ENCODE measurements around the gene ZDHHC7.
"Not testable (repeated sequence)": the region's sequence is repeated elsewhere in the genome, so short reads cannot be mapped to it uniquely, and the experiment has no call there.

The ZDHHC7 gene

DNA sequence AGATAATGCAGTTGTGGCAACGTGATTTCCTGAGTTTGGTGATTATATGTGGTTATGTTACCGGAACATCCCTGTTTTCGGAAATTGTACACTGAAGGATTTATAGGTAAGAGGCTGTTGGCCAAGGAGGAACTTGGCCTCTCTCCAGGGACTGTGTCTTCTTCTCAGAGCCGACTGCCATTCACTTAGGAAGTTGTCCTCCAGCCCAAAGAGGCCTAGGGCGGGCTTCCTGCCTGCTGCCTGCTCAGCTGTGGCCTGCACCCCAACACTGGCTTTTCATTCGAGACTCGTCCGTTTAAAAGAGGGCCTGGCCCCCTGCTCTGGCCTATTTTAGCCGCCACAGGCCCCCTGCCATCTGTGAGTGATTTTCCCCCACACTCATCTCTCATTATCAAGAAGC is 64.3 kb downstream of the ZDHHC7 start:
- in situ Hi-C loops (cut with HindIII; ENCODE audit: low sequenced_read_pairs): no loop called here

DNA sequence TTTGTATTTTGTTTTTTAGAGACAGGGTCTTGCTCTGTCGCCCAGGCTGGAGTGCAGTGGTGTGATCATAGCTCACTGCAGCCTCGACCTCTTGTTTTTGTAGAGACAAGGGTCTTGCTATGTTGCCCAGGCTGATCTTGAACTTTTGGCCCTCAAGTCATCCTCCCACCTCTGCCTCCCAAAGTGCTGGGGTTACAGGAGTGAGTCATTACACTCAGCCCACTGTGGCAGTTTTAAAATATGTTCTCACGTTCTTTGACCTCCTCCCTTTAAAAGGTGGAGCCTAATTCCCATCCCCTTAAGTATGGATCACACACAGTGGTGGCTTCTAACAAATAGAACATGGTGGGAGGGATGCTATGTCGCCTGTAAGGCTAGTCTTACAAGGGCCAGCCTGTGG is 67.7 kb downstream of the ZDHHC7 start:
- in situ Hi-C loops (cut with HindIII; ENCODE audit: low sequenced_read_pairs): no loop called here

DNA sequence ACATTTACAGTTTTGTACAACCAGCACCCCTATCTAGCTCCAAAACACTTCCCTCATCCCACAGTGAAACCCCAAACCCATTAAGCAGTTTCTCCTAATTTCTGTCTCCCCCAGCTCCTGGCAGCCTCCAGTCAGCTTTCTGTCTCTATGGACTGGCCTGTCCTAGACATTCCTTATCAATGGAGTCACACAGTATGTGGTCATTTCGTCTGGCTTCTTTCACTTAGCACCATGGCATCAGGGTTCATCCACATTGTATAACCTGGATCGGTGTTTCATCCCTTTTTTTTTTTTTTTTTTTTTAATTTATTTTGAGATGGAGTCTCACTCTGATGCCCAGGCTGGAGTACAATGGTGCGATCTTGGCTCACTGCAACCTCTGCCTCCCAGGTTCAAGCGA is 68.5 kb downstream of the ZDHHC7 start:
- in situ Hi-C loops (cut with HindIII; ENCODE audit: low sequenced_read_pairs): no loop called here

DNA sequence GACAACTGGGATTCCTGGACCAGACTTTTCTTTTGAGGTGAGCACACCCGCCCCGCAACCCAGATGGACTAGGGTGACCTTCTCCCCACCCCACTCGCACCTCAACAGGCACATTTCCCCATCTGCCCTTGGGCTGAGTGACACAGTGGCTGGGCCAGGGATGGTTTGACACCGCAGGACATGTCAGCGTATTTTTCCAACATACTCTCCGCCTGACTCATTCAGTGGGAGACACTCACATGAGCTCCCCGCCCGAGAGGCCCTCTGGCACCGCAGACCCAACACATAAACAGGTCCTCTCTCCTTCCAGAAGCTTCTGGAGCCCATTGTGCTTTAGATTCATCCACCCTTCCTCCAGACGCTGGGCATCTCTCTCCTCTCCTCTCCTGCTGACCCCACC is 69.4 kb downstream of the ZDHHC7 start:
- in situ Hi-C loops (cut with HindIII; ENCODE audit: low sequenced_read_pairs): no loop called here

DNA sequence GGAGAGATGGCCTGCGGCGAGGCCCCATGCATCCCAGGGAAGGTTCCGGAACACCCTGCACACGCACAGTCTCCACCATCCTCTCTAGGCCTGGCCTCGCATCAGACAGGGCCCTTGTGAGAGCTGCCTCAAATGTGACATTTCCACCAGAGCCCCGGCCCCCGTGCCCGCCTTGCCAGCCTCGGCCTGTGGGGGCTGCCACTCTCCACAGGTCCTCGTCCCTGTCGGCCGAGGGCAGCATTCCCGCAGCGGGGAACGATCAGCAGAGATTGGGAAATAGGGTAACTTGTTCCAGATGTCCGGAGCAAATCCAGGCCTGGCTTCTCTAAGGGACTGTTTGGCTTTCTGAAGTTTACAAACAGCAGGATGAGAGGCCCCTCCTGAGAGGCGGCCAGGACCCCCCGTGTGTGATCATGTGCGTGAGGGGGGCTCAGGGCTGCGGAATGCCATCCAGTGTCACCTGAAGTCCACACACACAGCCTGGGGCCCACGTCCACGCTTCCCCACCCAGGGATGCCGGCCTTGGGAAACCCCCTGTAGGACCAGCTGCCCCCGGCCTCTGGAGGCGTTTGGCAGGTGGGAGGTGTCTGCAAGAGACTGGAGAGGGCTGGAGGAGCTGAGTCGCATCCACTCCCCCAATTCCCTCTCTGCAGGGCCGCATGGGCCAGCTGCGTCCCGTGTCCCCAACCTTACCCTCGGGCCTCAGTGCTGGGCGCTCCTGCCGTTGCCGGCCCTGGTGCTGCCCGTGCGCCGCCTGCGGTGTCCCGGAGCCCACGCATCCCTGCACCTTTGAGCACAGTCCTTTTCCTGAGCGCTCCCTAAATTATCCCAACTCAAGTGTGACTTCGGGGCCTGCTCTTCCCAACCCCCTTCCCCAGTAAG is 70.4 kb downstream of the ZDHHC7 start:
- in situ Hi-C loops (cut with HindIII; ENCODE audit: low sequenced_read_pairs): no loop called here

DNA sequence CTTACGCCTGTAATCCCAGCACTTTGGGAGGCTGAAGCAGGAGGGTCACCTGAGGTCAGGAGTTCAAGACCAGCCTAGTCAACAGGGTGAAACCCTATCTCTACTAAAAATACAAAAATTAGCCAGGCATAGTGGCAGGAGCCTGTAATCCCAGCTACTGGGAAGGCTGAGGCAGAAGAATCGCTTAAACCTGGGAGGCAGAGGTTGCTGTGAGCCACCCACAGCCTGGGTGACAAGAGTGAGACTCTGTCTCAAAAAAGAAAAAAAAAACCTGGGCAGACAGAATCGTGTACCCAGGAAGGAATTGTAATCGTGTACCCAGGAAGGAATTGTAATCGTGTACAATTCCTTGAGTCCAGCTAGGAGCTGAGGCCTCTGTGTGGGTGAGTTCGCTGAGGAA is 72.7 kb downstream of the ZDHHC7 start:
- in situ Hi-C loops (cut with HindIII; ENCODE audit: low sequenced_read_pairs): not testable (repeated sequence)

DNA sequence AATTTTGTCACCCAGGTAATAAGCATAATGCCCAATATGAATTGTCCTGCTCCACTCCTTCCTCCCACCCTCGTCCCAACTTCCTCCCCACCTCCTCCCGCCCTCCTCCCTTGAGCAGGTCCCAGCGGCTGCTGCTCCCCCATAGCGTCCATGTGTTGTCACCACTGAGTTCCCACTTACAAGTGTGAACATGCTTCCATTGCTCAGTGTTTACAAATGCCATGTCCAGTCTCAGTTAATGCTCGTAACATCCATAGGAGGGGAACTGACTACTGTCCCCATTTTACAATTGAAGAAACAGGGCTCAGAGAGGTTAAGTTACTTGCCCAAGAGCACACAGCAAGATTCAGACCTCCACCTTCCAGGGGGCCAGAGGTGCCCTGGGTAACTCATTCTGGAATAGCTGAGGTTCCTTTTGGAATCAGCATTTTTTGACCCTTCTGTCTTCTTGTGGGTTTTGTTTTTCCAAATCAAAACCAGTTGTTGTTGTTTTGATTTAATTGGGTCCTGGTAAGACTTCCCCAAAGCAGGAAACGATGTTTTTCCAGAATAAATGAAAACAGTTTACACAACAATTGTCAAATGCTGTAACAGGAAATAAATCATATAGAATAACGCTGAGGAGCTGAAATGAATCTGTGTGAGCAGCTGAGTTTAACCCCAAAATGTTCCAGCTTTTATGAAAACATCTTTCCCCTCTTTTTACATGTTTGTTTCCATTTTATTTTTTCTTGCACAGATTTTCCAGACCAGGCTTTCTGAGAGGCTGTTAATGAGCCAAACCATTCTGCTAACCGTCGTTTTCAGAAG is 73.9 kb downstream of the ZDHHC7 start:
- in situ Hi-C loops (cut with HindIII; ENCODE audit: low sequenced_read_pairs): no loop called here

DNA sequence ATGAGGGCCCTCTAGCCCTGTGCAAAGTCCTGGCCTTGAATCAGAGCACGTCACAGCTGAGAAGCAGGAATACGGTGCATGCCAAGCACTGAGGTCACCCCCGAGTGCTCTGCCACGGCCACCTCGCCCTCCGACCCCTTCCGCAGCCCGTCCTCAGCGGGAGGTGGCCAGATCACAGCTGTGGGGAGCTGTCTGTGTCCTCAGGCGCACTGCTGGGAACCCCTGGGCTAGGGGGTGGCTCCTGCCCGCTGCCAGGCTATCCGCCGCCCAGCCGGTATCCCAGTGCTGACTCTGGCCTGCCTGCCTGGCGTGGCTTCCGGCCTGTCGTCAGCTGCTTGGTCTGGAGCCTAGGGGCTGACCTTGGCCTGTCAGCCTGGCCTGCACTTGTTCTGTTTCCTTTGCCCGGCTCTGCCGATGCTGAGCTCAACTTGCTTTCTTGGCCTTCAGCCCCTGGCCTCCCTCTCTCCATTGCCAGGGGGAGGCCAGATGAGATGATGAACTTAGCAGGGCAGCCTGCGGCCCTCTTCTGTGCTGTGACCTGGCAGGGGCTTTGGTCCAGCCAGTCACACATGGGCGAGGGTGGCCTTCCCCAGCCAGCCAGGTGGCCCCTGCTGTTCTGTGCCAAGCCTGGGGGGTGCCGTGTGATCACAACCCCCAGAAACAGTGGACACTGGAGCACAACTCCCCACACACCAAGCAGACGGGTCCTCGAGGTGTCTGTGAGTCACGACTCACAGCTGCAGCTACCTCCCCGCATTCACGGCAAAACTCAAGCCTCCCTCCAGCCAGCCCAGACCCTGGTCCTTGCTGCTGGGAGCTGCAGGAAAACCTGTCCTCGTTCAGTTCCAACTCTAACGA is 77.3 kb downstream of the ZDHHC7 start:
- in situ Hi-C loops (cut with HindIII; ENCODE audit: low sequenced_read_pairs): no loop called here

DNA sequence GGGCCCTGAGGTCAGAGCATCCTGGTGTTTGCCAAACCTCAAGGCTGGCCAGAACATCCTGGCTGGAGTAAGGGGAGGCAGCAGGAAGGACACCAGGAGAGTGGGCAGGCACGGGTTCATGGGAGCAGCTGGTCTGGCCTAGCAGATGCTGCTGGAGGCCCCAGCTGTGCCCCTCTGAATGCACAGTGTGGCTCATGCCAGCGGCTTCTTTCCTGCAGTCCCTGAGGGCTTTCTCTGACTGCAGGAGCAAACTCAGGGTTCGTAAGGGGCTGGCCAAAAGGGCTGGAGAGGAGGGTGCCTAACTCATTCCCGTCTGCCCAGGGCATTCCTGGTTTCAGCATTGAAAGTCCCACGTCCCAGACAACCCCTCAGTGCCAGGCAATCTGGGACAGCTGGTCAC is 78.7 kb downstream of the ZDHHC7 start:
- in situ Hi-C loops (cut with HindIII; ENCODE audit: low sequenced_read_pairs): no loop called here

DNA sequence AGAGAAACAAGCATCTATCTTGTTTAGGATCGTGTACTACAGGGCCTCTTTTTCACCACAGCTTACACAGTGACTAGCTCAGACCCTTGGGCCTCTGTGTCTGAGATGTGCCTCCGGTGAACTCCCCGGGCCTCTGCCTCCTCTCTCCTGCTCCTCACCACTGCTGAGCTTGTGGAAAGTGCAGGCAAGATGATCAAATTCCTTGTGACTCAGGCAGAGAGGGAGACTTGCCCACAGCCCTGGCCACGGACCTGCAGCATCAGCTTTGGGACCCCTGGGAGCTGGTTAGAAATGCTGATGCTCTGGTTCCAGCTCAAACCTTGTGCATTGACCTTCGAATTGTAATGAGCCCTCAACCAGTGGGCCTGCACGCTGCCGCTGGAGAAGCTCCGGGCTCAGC is 79.8 kb downstream of the ZDHHC7 start:
- in situ Hi-C loops (cut with HindIII; ENCODE audit: low sequenced_read_pairs): no loop called here

DNA sequence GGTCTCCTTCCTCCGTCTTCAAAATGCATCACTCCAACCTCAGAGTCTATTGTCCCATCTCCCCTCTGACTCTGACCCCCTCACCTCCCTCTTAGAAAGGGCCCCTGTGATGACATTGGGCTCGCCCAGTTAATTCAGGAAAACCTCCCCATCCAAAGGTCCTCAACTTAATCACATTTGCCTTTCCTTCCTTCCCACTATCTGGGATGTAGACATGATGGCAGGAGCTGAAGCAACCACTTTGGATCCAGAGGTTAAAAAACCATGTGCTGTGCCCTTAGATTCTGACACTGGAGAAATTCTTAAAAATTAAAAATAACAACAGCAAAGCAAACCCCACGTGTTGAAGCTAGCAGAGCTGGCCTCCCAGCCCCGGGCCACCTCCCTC is 80.2 kb downstream of the ZDHHC7 start:
- in situ Hi-C loops (cut with HindIII; ENCODE audit: low sequenced_read_pairs): no loop called here

DNA sequence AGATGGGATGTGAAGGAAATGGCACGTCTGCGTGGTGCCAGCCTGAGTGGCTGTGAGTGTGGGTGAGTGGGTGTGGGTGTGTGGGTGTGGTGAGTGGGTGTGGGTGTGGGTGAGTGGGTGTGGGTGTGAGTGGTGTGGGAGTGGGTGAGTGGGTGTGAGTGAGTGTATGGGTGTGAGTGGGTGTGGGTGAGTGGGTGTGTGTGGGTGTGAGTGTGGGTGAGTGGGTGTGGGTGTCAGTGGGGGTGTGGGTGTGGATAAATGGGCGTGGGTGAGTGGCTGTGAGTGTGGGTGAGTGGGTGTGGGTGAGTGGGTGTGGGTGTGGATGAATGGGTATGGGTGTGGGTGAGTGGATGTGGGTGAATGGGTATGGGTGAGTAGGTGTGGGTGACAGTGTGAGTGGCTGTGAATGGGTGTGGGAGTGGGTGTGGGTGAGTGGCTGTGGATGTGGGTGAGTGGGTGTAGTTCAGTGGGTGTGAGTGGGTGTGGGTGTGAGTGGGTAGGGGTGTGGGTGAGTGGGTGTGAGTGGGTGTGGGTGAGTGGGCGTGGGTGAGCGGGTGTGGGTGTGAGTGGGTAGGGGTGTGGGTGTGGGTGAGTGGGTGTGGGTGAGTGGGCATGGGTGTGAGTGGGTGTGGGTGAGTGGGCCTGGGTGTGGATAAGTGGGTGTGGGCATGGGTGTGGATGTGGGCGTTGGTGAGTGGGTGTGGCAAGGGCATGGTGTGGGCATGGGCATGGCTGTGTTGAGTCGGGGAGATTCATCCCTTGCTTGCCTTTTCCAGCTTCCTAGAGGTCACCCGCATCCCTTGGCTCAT is 80.8 kb downstream of the ZDHHC7 start:
- in situ Hi-C loops (cut with HindIII; ENCODE audit: low sequenced_read_pairs): no loop called here

DNA sequence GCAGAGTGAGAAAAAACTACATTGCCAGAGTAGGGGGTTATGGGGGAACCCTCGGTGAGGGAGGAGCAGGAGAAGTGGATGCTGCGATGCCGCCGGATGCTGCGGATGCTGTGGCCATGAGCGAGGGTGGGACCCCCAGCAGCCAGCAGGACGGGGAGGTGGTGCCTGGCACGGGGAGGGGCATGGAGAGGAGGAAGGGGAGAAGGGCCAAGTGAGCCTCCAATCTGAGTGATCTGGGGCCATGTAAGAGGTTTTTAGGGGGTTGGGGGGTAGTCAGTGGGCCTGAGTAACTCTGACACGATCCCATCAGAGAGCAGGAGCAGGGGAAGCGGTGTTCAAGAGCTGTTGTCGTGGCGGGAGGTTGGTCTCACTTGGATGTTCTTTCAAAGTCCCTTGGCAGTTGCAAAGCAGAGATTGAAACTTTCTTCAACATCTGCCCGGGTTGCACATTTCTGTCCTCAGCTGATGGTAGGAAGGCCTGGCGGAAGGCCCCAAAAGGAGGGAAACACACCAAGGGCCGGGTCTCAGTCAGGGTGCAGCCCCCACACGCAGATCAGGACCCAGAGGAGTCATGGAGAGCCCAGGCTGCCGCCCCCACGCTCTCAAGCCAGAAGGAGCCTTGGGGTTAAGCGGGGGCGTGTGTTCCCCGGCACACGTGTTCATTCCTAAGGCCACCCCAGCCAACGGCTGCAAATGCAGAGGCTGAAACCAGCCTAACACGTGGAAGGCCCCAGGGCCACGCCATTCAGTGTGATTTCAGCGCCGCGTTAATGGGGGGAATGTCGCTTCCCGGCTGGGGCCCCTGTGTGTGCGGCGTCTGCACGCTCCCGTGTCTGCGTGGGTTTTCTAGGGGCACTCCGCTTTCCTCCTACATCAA is 81.7 kb downstream of the ZDHHC7 start:
- in situ Hi-C loops (cut with HindIII; ENCODE audit: low sequenced_read_pairs): loop anchor here (5.0 kb wide), 1 partner anchor 42 kb away; no protein-coding TSS in a partner anchor

DNA sequence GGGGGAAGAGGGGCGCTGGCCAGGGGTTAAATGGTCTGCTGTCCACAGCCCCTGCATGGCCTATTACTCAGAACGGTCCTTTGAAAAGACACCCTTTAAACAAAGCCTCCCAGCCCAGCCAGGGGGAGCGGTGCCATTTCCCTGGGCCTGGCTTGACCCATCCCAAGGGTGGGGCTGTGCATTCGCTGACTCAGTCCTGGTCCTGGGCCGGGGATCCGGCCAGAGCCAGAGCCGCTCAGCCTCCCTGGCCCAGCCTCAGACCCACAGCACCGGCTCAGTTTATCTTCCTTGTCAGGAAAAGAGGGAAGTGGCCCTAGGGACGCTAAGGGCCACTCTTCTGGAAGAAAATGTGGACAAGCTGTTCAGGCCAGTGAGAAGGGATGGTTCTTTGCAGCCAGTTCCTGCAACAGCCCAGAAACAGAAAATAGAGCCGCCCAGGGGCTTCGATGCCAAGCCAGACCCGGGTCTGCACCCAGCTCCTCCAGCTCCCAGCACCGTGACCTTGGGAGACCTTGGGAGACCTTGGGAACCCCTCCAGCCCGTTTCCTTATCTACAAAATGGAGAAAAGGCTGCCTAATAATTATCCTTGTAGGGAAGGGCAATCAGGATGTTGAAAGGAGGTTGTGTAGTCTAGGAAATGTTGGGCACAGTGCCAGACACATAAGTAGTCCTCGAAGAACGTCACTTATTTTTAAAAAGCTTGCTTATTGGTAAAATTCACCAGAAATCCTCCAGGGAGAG is 82.5 kb downstream of the ZDHHC7 start:
- in situ Hi-C loops (cut with HindIII; ENCODE audit: low sequenced_read_pairs): loop anchor here (5.0 kb wide), 1 partner anchor 42 kb away; no protein-coding TSS in a partner anchor

DNA sequence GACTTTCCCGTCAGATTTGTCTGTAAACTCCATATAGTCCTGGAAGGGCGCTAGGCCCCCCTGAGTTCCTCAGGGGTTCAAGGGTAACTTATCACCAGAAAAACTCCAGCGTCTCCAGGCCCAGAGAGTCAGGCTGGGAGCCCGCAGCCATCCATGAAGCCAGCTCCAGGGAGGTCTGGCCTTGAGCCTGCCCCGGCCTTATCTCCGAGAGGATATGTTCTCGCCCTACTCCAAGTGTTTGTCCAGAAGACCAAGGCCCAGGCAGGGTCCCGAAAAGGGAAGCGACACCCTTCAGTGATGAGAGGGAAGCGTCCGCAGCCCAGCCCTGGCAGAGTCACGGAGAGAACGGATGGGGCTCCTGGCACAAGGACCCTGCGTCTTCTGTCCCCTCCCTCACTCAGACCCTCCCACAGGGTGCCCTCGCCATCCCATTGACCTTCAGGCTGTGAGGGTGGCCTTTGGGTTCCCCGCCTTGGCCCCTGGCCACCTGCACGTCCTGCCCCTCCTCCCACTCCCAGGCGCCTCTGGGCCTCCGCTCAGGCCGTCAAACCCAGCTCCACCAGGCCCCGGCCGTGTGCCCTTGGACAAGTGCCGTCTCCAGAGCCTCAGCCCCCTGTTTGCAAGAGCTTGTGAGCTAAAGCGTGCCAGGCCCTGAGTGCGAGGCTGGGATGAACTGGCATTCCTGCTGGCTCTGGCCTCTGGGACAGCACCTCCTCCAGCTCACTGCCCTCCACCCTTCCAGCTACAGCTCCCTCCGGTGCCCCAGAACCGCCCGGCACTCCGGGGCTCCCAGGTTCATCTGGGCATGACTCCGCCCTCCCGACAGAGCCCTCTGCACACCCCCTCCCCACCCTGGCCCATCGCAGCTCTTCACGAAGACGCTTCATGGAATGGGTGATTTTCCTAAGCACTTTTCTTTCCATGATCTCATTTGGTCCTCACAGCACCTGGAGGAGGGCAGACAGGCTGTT is 83.4 kb downstream of the ZDHHC7 start:
- in situ Hi-C loops (cut with HindIII; ENCODE audit: low sequenced_read_pairs): loop anchor here (5.0 kb wide), 1 partner anchor 41 kb away; no protein-coding TSS in a partner anchor

DNA sequence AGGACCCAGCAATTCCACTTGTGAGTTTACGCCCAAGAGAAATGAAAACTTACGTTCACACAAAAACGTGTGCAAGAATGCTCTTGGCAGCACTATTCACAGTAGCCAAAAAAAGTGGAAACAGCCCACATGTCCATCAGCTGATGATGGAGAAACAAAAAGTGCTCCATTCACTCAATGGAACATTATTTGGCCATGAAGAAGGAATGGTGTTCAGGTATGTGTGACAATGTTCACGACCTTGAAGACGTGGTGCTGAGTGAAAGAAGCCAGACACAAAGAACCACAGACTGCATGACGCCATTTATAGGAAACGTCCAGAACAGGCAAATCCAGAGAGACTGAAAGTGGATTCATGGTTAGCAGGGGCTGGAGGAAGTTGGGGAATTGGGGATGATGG is 84.9 kb downstream of the ZDHHC7 start:
- in situ Hi-C loops (cut with HindIII; ENCODE audit: low sequenced_read_pairs): loop anchor here (5.0 kb wide), 1 partner anchor 39 kb away; no protein-coding TSS in a partner anchor

DNA sequence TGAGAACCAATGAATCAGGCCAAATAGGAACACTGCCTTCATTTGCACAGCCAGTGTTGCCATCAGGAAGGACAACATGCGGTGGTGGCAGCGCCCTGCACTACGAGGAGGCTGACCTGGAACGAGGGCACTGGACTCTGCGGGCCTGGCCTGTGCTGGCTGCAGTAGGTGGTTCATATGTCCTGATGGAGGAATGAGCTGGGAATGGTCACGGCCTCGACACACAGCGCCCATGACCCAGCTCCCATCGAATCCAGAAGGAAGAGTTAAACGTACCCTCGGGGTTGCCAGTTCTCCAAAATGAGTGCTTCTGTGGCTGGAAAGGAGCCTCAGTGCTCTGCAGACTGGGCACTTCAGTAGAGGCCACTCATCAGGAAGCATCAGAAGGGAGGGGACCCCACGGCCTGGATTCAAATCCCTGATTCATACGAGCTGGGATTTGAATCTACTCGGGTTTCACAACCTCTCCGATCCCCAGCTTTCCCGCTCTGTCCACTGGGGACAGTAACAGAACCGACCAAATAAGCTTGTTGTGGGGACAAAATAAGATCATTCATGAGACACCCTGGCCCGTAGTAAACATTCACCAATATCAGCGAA is 85.5 kb downstream of the ZDHHC7 start:
- in situ Hi-C loops (cut with HindIII; ENCODE audit: low sequenced_read_pairs): loop anchor here (5.0 kb wide), 1 partner anchor 39 kb away; no protein-coding TSS in a partner anchor
